ENCODE measurements around the gene ARFGEF2. TPM values are rescaled to one million over a fixed set of nuclear protein-coding genes. Genes with fewer than 3 reads are reported as not detected.
A peak's percentile ranks its signal among the peaks of the same experiment; 100 is the strongest.

The ARFGEF2 gene
- total RNA-seq, 4 donors from 2014 or later: 33.6 to 45.2 (median 39.3) TPM

DNA sequence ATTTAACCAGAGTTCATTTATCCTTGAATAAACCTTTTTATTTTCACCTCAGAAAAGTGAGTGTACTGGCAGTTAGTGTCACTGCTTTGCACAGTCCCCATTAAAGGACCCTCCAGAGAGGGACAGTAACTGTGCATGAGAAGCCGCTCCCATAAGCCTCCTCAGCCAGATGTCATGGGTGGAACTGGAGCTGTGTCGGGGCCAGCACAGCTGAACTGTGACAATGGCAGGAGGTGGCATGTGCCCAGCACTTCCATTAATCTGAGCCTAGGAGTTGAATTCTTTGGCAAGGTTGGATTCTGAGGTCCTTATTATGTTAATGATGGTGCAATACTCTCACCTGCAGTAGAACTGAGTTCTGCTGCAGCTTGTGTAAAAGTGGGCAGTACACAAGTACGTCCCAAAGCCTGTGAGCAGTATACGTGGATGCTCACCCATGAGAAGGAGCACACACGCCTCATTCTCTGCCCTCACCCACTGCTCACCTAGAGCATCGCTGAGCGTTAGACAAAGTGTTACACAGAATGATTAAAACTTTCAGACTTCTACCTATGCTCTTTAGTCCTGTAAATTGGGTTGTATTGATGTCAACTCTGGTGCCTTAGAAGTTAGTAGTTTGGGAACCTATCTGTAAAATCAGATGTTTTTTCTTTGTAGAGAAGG is 112.7 kb downstream of the ARFGEF2 start:
- DNase-seq (ENCODE audit: extremely low spot score): no peak
- peaks cover 0 to 21% (median 5%) of the 10 kb centered on the region in 4 donors for H3K4me1 ChIP-seq
- H3K27me3 ChIP-seq: no peaks in the 10 kb centered on the region
- 95% methylated on average over 7 of the region's 7 CpGs for WGBS
- intact Hi-C loops (cut with DNase I): no loop called here
- no peaks in the 10 kb centered on the region for H3K9me3 ChIP-seq
- H3K36me3 ChIP-seq: peaks cover 27 to 67% (median 53%) of the 10 kb centered on the region in 4 donors
- no peak overlapping the region for H3K27ac ChIP-seq (replicated peaks in 1 of 4)
- TF ChIP-seq POLR2AphosphoS5 (IDR thresholded peaks at IDR 0.05) (no peak), CTCF (IDR thresholded peaks at IDR 0.05) (no peak), POLR2A (IDR thresholded peaks at IDR 0.05; ENCODE audit: low read depth) (no peak), EP300 (IDR thresholded peaks at IDR 0.05) (no peak)
- H3K4me3 ChIP-seq: no peak overlapping the region

- H3K27me3 ChIP-seq: no peaks in the 10 kb centered on the region
- no peaks in the 10 kb centered on the region for H3K9me3 ChIP-seq
- no peak for DNase-seq (ENCODE audit: extremely low spot score)
- no peak overlapping the region for H3K4me3 ChIP-seq
- 73% methylated on average over 3 of the region's 3 CpGs for WGBS
- intact Hi-C loops (cut with DNase I): no loop called here
- H3K36me3 ChIP-seq: peaks cover 10 to 42% (median 28%) of the 10 kb centered on the region in 4 donors
- H3K27ac ChIP-seq (replicated peaks in 1 of 4): no peak overlapping the region
- TF ChIP-seq EP300 (IDR thresholded peaks at IDR 0.05): no peak
- H3K4me1 ChIP-seq: no peaks in the 10 kb centered on the region
Measured at GRCh38 chr20:49037962-49038387, 116.5 kb downstream of the ARFGEF2 start.

DNA sequence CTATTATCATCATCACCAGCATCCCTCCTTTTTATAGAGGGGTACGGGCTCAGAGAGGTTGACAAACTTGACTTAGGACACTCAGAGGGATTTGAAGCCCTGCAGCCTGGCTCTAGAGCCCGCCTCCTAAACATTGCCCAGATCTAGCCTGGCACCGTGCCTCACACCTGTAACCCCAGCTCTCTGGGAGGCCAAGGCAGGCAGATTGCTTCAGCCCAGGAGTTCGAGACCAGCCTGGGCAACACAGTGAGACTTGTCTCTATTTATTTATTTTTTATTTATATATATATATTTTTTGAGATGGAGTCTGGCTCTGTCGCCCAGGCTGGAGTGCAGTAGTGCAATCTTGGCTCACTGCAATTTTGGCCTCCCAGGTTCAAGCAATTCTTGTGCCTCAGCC is 118.3 kb downstream of the ARFGEF2 start:
- DNase-seq (ENCODE audit: extremely low spot score): no peak
- no peak overlapping the region for H3K4me3 ChIP-seq
- WGBS: 98% methylated on average over 5 of the region's 5 CpGs
- no peaks in the 10 kb centered on the region for H3K27me3 ChIP-seq
- peaks cover 0 to 23% (median 10%) of the 10 kb centered on the region in 4 donors for H3K36me3 ChIP-seq
- no peak for TF ChIP-seq EP300 (IDR thresholded peaks at IDR 0.05)
- TF ChIP-seq POLR2A (IDR thresholded peaks at IDR 0.05; ENCODE audit: low read depth): no peak
- intact Hi-C loops (cut with DNase I): no loop called here
- H3K9me3 ChIP-seq: no peaks in the 10 kb centered on the region
- no peak overlapping the region for H3K27ac ChIP-seq (replicated peaks in 1 of 4)
- H3K4me1 ChIP-seq: no peaks in the 10 kb centered on the region

GRCh38 chr20:49043000-49043399 is 121.5 kb downstream of the ARFGEF2 start:
- Histone ChIP-seq H3K4me1 (peaks cover 15 to 20% (median 17%) of the 10 kb centered on the region in 4 donors), H3K27me3 (no peaks in the 10 kb centered on the region), H3K27ac (replicated peaks in 1 of 4) (no peak overlapping the region), H3K36me3 (peaks cover 0 to 4% (median 0%) of the 10 kb centered on the region in 4 donors), H3K9me3 (no peaks in the 10 kb centered on the region), H3K4me3 (no peak overlapping the region)
- intact Hi-C loops (cut with DNase I): no loop called here
- TF ChIP-seq CTCF (IDR thresholded peaks at IDR 0.05): no peak
- no peak for TF ChIP-seq EP300 (IDR thresholded peaks at IDR 0.05)
- no peak for TF ChIP-seq POLR2A (IDR thresholded peaks at IDR 0.05; ENCODE audit: low read depth)
- no peak for TF ChIP-seq POLR2AphosphoS5 (IDR thresholded peaks at IDR 0.05)
- WGBS: 96% methylated on average over 5 of the region's 5 CpGs
- no peak for DNase-seq (ENCODE audit: extremely low spot score)

GRCh38 chr20:49045440-49046086 is 124.1 kb downstream of the ARFGEF2 start:
- no peaks in the 10 kb centered on the region for H3K36me3 ChIP-seq
- DNase-seq (ENCODE audit: extremely low spot score): no peak
- H3K4me3 ChIP-seq: peak overlapping the region; percentile 88 to 100 (median 92)
- H3K27ac ChIP-seq (replicated peaks in 1 of 4): peak overlapping the region; percentile 92 to 100 (median 96)
- no peaks in the 10 kb centered on the region for H3K9me3 ChIP-seq
- WGBS: 13% methylated on average over 8 of the region's 12 CpGs
- no peak for TF ChIP-seq CTCF (IDR thresholded peaks at IDR 0.05)
- TF ChIP-seq EP300 (IDR thresholded peaks at IDR 0.05): no peak
- no peak for TF ChIP-seq POLR2A (IDR thresholded peaks at IDR 0.05; ENCODE audit: low read depth)
- no peak for TF ChIP-seq POLR2AphosphoS5 (IDR thresholded peaks at IDR 0.05)
- no peaks in the 10 kb centered on the region for H3K27me3 ChIP-seq
- intact Hi-C loops (cut with DNase I): loop anchor here (2.0 kb wide), 1 partner anchor 17 kb away; no protein-coding TSS in a partner anchor
- H3K4me1 ChIP-seq: peaks cover 16 to 30% (median 24%) of the 10 kb centered on the region in 4 donors

Data from esophagus muscularis mucosa (tissue), 4 donors.